Tibial artery (tissue), 4 donors: ENCODE measurements around the gene VMAC.

Experiments used
- DNase-seq, 2 donors: peaks; one replicate each; pipeline ENCODE4 v3.0.0-alpha.2; 2019
- H3K27ac ChIP-seq, 2 donors: fragments of 200-600 bp; sonication (generic) in 1 of 2; 1 replicate in 1 of 2; 2 replicates in 1 of 2; pipeline ENCODE4 v1.5.1; 2018 to 2019; ENCODE audit warnings: mild to moderate bottlenecking in 1 of 2
- H3K27me3 ChIP-seq, 2 donors: fragments of 200-600 bp; sonication (generic) in 1 of 2; one replicate each; pipeline versions ENCODE4 v1.5.1 to v1.6.0; 2016 to 2019
- H3K36me3 ChIP-seq, 3 donors: fragments of 200-600 bp; sonication (generic) in 2 of 3; one replicate each; pipeline ENCODE4 v1.5.1; 2016 to 2019; ENCODE audit warnings: mild to moderate bottlenecking in 2 of 3
- H3K4me1 ChIP-seq, 4 donors: fragments of 200-600 bp; sonication (generic) in 2 of 4; 1 replicate in 3 of 4; 2 replicates in 1 of 4; pipeline ENCODE4 v1.5.1; 2016 to 2019
- H3K4me3 ChIP-seq, 2 donors: fragments of 200-600 bp; sonication (generic) in 1 of 2; 1 replicate in 1 of 2; 2 replicates in 1 of 2; pipeline ENCODE4 v1.5.1; 2018 to 2019; ENCODE audit warnings: mild to moderate bottlenecking in 2 of 2
- H3K9me3 ChIP-seq, 3 donors: fragments of 200-600 bp; sonication (generic) in 1 of 3; one replicate each; pipeline ENCODE4 v1.5.1; 2016 to 2019
- intact Hi-C: fragments of 100-400 bp; cut with DNase I; formaldehyde crosslinking; loops from one replicate; pipeline ENCODE4 v1.15.0; 2023; ENCODE audit warnings: low total_unique reads
- TF ChIP-seq, protein P1 (sequence below), 2 experiments: fragments of 200-600 bp in 1 of 2; fragments of 450-650 bp in 1 of 2; IDR thresholded peaks; one replicate each; pipeline ENCODE4 v1.5.1; 2017 to 2019; ENCODE audit warnings: antibody characterized with exemption in 2 of 2, mild to moderate bottlenecking in 1 of 2, moderate library complexity in 1 of 2

The VMAC gene

GRCh38 chr19:5936292-5936592 is 31.6 kb downstream of the VMAC start:
- no peaks in the 10 kb centered on the region for H3K9me3 ChIP-seq
- H3K27me3 ChIP-seq = no peaks in the 10 kb centered on the region
- H3K36me3 ChIP-seq = peaks cover 16 to 85% (median 55%) of the 10 kb centered on the region in 3 donors
- TF ChIP-seq, protein P1, sequence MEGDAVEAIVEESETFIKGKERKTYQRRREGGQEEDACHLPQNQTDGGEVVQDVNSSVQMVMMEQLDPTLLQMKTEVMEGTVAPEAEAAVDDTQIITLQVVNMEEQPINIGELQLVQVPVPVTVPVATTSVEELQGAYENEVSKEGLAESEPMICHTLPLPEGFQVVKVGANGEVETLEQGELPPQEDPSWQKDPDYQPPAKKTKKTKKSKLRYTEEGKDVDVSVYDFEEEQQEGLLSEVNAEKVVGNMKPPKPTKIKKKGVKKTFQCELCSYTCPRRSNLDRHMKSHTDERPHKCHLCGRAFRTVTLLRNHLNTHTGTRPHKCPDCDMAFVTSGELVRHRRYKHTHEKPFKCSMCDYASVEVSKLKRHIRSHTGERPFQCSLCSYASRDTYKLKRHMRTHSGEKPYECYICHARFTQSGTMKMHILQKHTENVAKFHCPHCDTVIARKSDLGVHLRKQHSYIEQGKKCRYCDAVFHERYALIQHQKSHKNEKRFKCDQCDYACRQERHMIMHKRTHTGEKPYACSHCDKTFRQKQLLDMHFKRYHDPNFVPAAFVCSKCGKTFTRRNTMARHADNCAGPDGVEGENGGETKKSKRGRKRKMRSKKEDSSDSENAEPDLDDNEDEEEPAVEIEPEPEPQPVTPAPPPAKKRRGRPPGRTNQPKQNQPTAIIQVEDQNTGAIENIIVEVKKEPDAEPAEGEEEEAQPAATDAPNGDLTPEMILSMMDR (IDR thresholded peaks at IDR 0.05) = no peak
- H3K4me3 ChIP-seq = no peak overlapping the region
- no peak overlapping the region for H3K27ac ChIP-seq
- intact Hi-C loops = no loop called here
- DNase-seq = no peak
- peaks cover 0 to 14% (median 4%) of the 10 kb centered on the region in 4 donors for H3K4me1 ChIP-seq

GRCh38 chr19:5937550-5937949 is 32.9 kb downstream of the VMAC start:
- no peak for DNase-seq
- intact Hi-C loops = no loop called here
- H3K4me1 ChIP-seq = peaks cover 0 to 14% (median 4%) of the 10 kb centered on the region in 4 donors
- H3K9me3 ChIP-seq = no peaks in the 10 kb centered on the region
- no peak overlapping the region for H3K27ac ChIP-seq
- no peak overlapping the region for H3K4me3 ChIP-seq
- no peaks in the 10 kb centered on the region for H3K27me3 ChIP-seq
- H3K36me3 ChIP-seq = peaks cover 18 to 78% (median 45%) of the 10 kb centered on the region in 3 donors
- TF ChIP-seq, protein P1 (IDR thresholded peaks at IDR 0.05) = no peak

DNA sequence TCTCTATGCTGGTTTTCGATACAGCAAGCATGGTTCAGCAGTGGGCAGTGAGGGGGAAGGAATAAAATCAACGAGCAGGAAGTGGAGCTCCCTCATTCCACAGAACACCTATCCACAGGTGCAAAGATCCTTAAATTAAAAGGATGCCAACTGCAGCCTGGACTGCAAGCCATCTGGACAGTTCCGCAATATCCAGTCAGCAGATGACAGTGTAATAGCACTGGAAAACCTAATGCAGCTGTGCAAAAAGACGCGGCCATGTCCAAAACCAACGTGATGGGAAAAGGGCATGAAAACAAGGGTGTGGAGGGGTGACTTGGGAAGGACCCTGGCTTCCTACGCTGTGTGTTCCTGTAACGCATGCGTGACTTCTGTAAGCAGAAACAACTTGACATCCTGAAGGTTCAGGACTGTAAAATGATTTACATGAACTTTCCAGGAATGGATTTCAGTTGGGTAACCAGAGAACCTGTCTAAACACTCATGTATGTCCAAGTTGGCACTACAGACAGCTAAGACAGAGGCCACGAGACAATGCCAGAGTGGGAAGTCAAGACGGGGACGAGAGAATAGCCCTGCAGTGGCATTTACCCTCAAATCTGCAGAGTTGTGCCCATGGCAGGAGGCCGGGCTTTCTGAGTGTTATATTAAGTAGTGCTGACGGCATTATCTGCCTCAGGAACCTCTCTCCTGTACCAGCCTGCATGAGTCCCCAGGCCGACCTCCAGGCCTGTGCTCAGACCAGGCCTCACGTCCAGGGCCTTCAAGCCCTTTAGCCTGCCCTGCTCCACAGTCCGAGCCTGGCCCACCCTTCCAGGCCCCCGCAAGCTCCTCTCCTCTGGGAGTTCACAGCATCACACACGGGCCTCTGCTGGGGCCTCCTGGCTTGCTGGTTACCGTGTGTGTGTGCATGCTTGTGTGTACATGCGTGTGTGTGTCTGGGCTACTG is 35.9 kb downstream of the VMAC start:
- H3K4me1 ChIP-seq = peaks cover 0 to 7% (median 1%) of the 10 kb centered on the region in 4 donors
- TF ChIP-seq, protein P1 (IDR thresholded peaks at IDR 0.05) = no peak
- no peaks in the 10 kb centered on the region for H3K27me3 ChIP-seq
- H3K36me3 ChIP-seq = peaks cover 18 to 60% (median 42%) of the 10 kb centered on the region in 3 donors
- no peak overlapping the region for H3K27ac ChIP-seq
- no peak for DNase-seq
- H3K4me3 ChIP-seq = no peak overlapping the region
- no peaks in the 10 kb centered on the region for H3K9me3 ChIP-seq
- intact Hi-C loops = no loop called here

- Histone ChIP-seq H3K4me1 (peaks cover 0 to 11% (median 0%) of the 10 kb centered on the region in 4 donors), H3K36me3 (peaks cover 18 to 48% (median 32%) of the 10 kb centered on the region in 3 donors), H3K9me3 (no peaks in the 10 kb centered on the region), H3K4me3 (no peak overlapping the region), H3K27me3 (no peaks in the 10 kb centered on the region), H3K27ac (no peak overlapping the region)
- intact Hi-C loops = no loop called here
- no peak for DNase-seq
- TF ChIP-seq, protein P1 (IDR thresholded peaks at IDR 0.05) = no peak
Observed at GRCh38 chr19:5941673-5942072, 37.0 kb downstream of the VMAC start.

DNA sequence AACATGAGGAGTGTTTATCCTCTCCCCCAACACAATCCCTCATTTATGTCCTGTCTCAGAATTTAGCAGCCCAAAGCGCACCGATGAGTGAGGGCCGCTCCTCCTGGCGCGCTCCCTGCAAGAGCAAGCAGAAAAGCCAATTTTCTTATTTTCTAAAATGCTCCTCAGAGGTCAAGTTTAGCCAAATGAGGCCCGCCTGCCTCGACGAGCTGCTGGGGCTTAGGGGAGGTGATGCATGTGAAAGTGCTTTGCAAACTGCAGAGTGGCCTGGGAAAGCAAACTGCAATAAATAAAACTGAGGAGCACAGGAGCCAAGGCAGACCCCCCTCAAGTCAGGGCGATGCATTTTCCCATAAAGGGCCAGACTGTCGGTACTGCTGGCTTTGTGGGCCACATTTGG is 38.4 kb downstream of the VMAC start:
- no peaks in the 10 kb centered on the region for H3K9me3 ChIP-seq
- no peak overlapping the region for H3K4me3 ChIP-seq
- no peak overlapping the region for H3K27ac ChIP-seq
- intact Hi-C loops = no loop called here
- no peak for DNase-seq
- H3K27me3 ChIP-seq = no peaks in the 10 kb centered on the region
- peaks cover 0 to 13% (median 0%) of the 10 kb centered on the region in 4 donors for H3K4me1 ChIP-seq
- TF ChIP-seq, protein P1 (IDR thresholded peaks at IDR 0.05) = no peak
- H3K36me3 ChIP-seq = peaks cover 18 to 37% (median 23%) of the 10 kb centered on the region in 3 donors
